ENCODE results near the gene KCNE4.
"Not testable (repeated sequence)": the region's sequence is repeated elsewhere in the genome, so short reads cannot be mapped to it uniquely, and the experiment has no call there.

The KCNE4 gene

DNA sequence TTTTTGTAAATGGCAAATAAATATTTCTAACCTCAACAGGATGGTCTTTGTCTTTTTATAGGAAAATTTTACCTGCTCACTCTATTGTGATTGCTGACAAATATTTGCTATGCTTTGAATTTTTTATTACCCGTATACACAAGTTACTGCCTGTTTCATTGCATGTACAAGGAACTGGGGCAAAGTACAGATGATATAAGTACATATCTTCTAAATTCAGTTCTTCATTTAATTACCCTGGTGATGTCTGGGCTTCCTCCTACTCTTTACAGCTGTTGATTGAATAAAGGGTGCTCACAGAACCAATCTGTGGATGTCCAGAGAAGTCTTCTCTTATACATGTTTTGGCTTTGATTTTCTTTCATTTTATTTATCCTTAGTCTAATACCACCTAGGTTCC is 26.5 kb downstream of the KCNE4 start (continued):
- TF ChIP-seq, protein P1, sequence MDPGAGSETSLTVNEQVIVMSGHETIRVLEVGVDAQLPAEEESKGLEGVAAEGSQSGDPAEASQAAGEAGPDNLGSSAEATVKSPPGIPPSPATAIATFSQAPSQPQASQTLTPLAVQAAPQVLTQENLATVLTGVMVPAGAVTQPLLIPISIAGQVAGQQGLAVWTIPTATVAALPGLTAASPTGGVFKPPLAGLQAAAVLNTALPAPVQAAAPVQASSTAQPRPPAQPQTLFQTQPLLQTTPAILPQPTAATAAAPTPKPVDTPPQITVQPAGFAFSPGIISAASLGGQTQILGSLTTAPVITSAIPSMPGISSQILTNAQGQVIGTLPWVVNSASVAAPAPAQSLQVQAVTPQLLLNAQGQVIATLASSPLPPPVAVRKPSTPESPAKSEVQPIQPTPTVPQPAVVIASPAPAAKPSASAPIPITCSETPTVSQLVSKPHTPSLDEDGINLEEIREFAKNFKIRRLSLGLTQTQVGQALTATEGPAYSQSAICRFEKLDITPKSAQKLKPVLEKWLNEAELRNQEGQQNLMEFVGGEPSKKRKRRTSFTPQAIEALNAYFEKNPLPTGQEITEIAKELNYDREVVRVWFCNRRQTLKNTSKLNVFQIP (CRISPR knock-in tag; IDR thresholded peaks at IDR 0.05; ENCODE audit: borderline replicate concordance, low read depth): no peak
- TF ChIP-seq GLIS3 (CRISPR knock-in tag; IDR thresholded peaks at IDR 0.05) (no peak), ZNF8 (CRISPR knock-in tag; IDR thresholded peaks at IDR 0.05) (no peak)

DNA sequence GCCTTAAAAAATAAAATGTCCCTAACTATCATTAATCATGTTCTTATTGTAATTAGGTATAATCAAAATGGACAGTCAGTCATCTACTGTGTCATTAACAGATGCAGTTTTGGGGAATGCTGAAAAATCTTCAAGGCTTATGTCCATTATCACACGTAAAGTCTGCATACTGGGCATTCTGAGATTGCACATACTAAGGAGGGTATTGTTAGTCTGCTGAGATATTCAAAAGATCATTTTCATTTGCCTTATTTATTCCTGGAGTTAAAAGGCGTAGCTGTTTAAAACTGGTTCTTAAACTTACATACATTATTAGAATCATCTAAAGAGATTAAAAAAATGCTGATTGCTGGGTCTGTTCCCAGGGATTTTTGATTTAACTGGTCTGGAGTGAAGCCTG is 27.4 kb downstream of the KCNE4 start:
- ATAC-seq: no peak
- TF ChIP-seq, protein P2, sequence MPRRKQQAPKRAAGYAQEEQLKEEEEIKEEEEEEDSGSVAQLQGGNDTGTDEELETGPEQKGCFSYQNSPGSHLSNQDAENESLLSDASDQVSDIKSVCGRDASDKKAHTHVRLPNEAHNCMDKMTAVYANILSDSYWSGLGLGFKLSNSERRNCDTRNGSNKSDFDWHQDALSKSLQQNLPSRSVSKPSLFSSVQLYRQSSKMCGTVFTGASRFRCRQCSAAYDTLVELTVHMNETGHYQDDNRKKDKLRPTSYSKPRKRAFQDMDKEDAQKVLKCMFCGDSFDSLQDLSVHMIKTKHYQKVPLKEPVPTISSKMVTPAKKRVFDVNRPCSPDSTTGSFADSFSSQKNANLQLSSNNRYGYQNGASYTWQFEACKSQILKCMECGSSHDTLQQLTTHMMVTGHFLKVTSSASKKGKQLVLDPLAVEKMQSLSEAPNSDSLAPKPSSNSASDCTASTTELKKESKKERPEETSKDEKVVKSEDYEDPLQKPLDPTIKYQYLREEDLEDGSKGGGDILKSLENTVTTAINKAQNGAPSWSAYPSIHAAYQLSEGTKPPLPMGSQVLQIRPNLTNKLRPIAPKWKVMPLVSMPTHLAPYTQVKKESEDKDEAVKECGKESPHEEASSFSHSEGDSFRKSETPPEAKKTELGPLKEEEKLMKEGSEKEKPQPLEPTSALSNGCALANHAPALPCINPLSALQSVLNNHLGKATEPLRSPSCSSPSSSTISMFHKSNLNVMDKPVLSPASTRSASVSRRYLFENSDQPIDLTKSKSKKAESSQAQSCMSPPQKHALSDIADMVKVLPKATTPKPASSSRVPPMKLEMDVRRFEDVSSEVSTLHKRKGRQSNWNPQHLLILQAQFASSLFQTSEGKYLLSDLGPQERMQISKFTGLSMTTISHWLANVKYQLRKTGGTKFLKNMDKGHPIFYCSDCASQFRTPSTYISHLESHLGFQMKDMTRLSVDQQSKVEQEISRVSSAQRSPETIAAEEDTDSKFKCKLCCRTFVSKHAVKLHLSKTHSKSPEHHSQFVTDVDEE (CRISPR knock-in tag; IDR thresholded peaks at IDR 0.05): no peak
- TF ChIP-seq GLIS3 (CRISPR knock-in tag; IDR thresholded peaks at IDR 0.05): no peak
- TF ChIP-seq ZNF565 (CRISPR knock-in tag; conservative IDR thresholded peaks at IDR 0.05; ENCODE audit: low read depth): no peak
- no peak for TF ChIP-seq RARB (CRISPR knock-in tag; IDR thresholded peaks at IDR 0.05)
- TF ChIP-seq TOX (CRISPR knock-in tag; IDR thresholded peaks at IDR 0.05; ENCODE audit: borderline replicate concordance): no peak
- TF ChIP-seq ZFP3 (CRISPR knock-in tag; IDR thresholded peaks at IDR 0.05): no peak
- no peak for TF ChIP-seq ZFP30 (CRISPR knock-in tag; IDR thresholded peaks at IDR 0.05)
- TF ChIP-seq, protein P3, sequence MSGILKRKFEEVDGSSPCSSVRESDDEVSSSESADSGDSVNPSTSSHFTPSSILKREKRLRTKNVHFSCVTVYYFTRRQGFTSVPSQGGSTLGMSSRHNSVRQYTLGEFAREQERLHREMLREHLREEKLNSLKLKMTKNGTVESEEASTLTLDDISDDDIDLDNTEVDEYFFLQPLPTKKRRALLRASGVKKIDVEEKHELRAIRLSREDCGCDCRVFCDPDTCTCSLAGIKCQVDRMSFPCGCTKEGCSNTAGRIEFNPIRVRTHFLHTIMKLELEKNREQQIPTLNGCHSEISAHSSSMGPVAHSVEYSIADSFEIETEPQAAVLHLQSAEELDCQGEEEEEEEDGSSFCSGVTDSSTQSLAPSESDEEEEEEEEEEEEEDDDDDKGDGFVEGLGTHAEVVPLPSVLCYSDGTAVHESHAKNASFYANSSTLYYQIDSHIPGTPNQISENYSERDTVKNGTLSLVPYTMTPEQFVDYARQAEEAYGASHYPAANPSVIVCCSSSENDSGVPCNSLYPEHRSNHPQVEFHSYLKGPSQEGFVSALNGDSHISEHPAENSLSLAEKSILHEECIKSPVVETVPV (CRISPR knock-in tag; IDR thresholded peaks at IDR 0.05): no peak
- TF ChIP-seq ESRRG (CRISPR knock-in tag; IDR thresholded peaks at IDR 0.05): no peak
- no peak for TF ChIP-seq CSDC2 (CRISPR knock-in tag; IDR thresholded peaks at IDR 0.05)
- TF ChIP-seq, protein P1 (CRISPR knock-in tag; IDR thresholded peaks at IDR 0.05; ENCODE audit: borderline replicate concordance, low read depth): no peak
- TF ChIP-seq ZNF8 (CRISPR knock-in tag; IDR thresholded peaks at IDR 0.05): no peak
- no peak for TF ChIP-seq SNAI2 (CRISPR knock-in tag; IDR thresholded peaks at IDR 0.05)

DNA sequence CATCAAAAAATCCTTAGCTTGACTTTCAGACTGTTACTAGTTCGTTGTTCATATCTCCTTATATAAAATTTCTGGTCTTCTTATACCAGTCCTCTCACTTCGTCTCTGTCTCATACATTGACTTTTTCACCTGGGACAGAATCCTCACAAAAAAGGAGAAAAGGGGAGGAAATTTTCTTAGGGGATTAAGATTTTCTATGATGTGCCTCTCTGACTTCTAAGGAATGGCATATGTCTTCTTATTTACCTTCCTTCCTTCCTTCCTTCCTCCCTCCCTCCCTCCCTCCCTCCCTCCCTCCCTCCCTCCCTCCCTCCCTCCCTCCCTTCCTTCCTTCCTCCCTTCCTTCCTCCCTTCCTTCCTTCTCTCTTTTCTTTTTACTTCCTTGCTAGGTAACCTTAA is 27.9 kb downstream of the KCNE4 start:
- no peak for ATAC-seq
- TF ChIP-seq, protein P1 (CRISPR knock-in tag; IDR thresholded peaks at IDR 0.05; ENCODE audit: borderline replicate concordance, low read depth): no peak
- TF ChIP-seq, protein P4, sequence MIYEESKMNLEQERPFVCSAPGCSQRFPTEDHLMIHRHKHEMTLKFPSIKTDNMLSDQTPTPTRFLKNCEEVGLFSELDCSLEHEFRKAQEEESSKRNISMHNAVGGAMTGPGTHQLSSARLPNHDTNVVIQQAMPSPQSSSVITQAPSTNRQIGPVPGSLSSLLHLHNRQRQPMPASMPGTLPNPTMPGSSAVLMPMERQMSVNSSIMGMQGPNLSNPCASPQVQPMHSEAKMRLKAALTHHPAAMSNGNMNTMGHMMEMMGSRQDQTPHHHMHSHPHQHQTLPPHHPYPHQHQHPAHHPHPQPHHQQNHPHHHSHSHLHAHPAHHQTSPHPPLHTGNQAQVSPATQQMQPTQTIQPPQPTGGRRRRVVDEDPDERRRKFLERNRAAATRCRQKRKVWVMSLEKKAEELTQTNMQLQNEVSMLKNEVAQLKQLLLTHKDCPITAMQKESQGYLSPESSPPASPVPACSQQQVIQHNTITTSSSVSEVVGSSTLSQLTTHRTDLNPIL (CRISPR knock-in tag; IDR thresholded peaks at IDR 0.05; ENCODE audit: low read depth): no peak
- TF ChIP-seq SNAI2 (CRISPR knock-in tag; IDR thresholded peaks at IDR 0.05) (no peak), ZFP3 (CRISPR knock-in tag; IDR thresholded peaks at IDR 0.05) (no peak), GLIS3 (CRISPR knock-in tag; IDR thresholded peaks at IDR 0.05) (no peak), ZNF565 (CRISPR knock-in tag; conservative IDR thresholded peaks at IDR 0.05; ENCODE audit: low read depth) (no peak), ARNTL (CRISPR knock-in tag; IDR thresholded peaks at IDR 0.05; ENCODE audit: borderline replicate concordance, low read depth) (no peak), ZNF8 (CRISPR knock-in tag; IDR thresholded peaks at IDR 0.05) (no peak), ZC3H10 (CRISPR knock-in tag; IDR thresholded peaks at IDR 0.05) (no peak)

DNA sequence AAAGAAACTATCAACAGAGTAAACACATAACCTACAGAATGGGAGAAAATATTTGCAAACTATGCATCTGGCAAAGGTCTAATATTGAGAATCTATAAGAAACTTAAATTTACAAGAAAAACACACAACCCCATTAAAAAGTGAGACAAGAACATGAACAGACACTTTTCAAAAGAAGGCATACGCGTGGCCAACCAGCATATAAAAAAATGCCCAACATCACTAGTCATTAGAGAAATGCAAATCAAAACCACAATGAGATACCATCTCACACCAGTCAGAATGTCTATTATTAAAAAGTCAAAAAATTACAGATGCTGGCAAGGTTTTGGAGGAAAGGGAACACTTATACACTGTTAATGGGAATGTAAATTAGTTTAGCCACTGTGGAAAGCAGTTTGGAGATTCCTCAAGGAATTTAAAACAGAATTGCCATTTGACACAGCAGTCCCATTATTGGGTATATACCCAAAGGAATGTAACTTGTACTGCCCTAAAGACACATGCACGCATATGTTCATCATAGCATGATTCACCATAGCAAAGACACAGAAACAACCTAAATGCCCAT is 28.9 kb downstream of the KCNE4 start:
- not testable (repeated sequence) for ATAC-seq
